GOT3 (cell line): Measurements from ENCODE around the gene RPUSD2.

ENCODE experiments used
- DNase-seq: peaks from one replicate; lab custom pipeline; 2025; ENCODE audit warnings: mixed read lengths; lab: John Stamatoyannopoulos, UW

RPUSD2 gene

GRCh38 chr15:40618906-40619305 is 49.8 kb downstream of the RPUSD2 start:
- DNase-seq: no peak

DNA sequence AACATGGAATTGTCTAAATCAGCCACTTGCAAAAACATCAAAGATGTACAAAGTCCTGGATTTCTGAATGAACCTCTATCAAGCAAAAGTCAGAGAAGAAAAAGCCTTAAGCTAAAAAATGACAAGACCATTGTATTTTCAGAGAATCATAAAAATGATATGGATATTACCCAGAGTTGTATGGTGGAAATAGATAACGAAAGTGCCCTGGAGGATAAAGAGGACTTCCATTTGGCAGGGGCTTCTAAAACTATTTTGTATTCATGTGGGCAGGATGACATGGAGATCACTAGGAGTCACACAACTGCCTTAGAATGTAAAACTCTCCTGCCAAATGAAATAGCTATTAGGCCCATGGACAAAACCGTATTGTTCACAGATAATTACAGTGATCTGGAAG is 54.3 kb downstream of the RPUSD2 start:
- no peak for DNase-seq
